H9 (cell line): Measurements from ENCODE around the gene UQCRC1. TPM values are rescaled to one million over a fixed set of nuclear protein-coding genes. Genes with fewer than 3 reads are reported as not detected.

ENCODE experiments used
- DNase-seq: peaks from one replicate; pipeline ENCODE4 v3.0.0-alpha.2; 2017
- H2AFZ ChIP-seq: one replicate; pipeline ENCODE4 v1.6.1; 2013; ENCODE audit warnings: mild to moderate bottlenecking, low read length, control low read depth, moderate library complexity
- H2AK5ac ChIP-seq: 2 replicates; pipeline ENCODE4 v1.6.1; 2013; ENCODE audit warnings: low read length, control low read depth, mixed read lengths; ENCODE audit not compliant: insufficient read length
- H2BK120ac ChIP-seq: one replicate; pipeline ENCODE4 v1.6.1; 2013; ENCODE audit warnings: low read depth, mild to moderate bottlenecking, low read length, control low read depth, inconsistent platforms; ENCODE audit not compliant: poor library complexity, severe bottlenecking
- H2BK12ac ChIP-seq: 2 replicates; pipeline ENCODE4 v1.6.1; 2013; ENCODE audit warnings: low read length, control low read depth, mixed read lengths, low read depth; ENCODE audit not compliant: insufficient read length
- H2BK15ac ChIP-seq: 2 replicates; pipeline ENCODE4 v1.6.1; 2013; ENCODE audit warnings: low read depth, low read length, control low read depth
- H2BK20ac ChIP-seq: one replicate; pipeline ENCODE4 v1.6.1; 2013; ENCODE audit warnings: low read depth, mild to moderate bottlenecking, low read length, control low read depth, inconsistent platforms; ENCODE audit not compliant: poor library complexity, severe bottlenecking
- H2BK5ac ChIP-seq: 2 replicates; pipeline ENCODE4 v1.6.1; 2013; ENCODE audit warnings: low read length, control low read depth, mixed read lengths; ENCODE audit not compliant: insufficient read length
- H3K14ac ChIP-seq: 2 replicates; pipeline ENCODE4 v1.6.1; 2013; ENCODE audit warnings: low read length, control low read depth; ENCODE audit not compliant: insufficient read depth
- H3K18ac ChIP-seq: 2 replicates; pipeline ENCODE4 v1.6.1; 2013; ENCODE audit warnings: low read depth, mild to moderate bottlenecking, mixed read lengths, low read length, control low read depth; ENCODE audit not compliant: insufficient read length
- H3K23ac ChIP-seq: 2 replicates; pipeline ENCODE4 v1.6.1; 2013; ENCODE audit warnings: low read length, control low read depth, mixed read lengths, low read depth; ENCODE audit not compliant: insufficient read length
- H3K23me2 ChIP-seq: 2 replicates; pipeline ENCODE4 v1.6.1; 2013; ENCODE audit warnings: low read depth, mild to moderate bottlenecking, mixed read lengths, low read length, control low read depth; ENCODE audit not compliant: insufficient read length, poor library complexity, severe bottlenecking
- H3K27ac ChIP-seq: 2 replicates; pipeline ENCODE4 v1.5.1; 2013; ENCODE audit warnings: low read length, control low read depth, mixed read lengths, low read depth; ENCODE audit not compliant: insufficient read length
- H3K27me3 ChIP-seq: 2 replicates; pipeline ENCODE4 v1.6.1; 2013; ENCODE audit warnings: low read length, control low read depth, inconsistent platforms; ENCODE audit not compliant: insufficient read depth
- H3K4ac ChIP-seq: 2 replicates; pipeline ENCODE4 v1.6.1; 2013; ENCODE audit warnings: low read depth, mild to moderate bottlenecking, control low read depth, inconsistent platforms, low read length, moderate library complexity
- H3K4me1 ChIP-seq: 2 replicates; pipeline ENCODE4 v1.6.1; 2013; ENCODE audit warnings: low read length, control low read depth, inconsistent platforms; ENCODE audit not compliant: insufficient read depth
- H3K4me2 ChIP-seq: 2 replicates; pipeline ENCODE4 v1.6.1; 2013; ENCODE audit warnings: low read length, control low read depth, mixed read lengths; ENCODE audit not compliant: insufficient read length, insufficient read depth
- H3K56ac ChIP-seq: 2 replicates; pipeline ENCODE4 v1.6.1; 2013; ENCODE audit warnings: low read depth, mild to moderate bottlenecking, mixed read lengths, low read length, control low read depth; ENCODE audit not compliant: insufficient read length
- H3K79me1 ChIP-seq: 2 replicates; pipeline ENCODE4 v1.6.1; 2013; ENCODE audit warnings: low read depth, mild to moderate bottlenecking, moderate library complexity, low read length, control low read depth, inconsistent platforms; ENCODE audit not compliant: insufficient read depth, poor library complexity, severe bottlenecking
- H3K79me2 ChIP-seq: 2 replicates; pipeline ENCODE4 v1.6.1; 2013; ENCODE audit warnings: low read length, control low read depth, inconsistent platforms; ENCODE audit not compliant: insufficient read depth
- H3K9ac ChIP-seq: 2 replicates; pipeline ENCODE4 v1.6.1; 2013; ENCODE audit warnings: low read length, control low read depth, mixed read lengths; ENCODE audit not compliant: insufficient read length; ENCODE audit errors: extremely low read depth
- H3K9me3 ChIP-seq: one replicate; pipeline ENCODE4 v1.6.1; 2013; ENCODE audit warnings: low read depth, low read length, inconsistent platforms; ENCODE audit not compliant: control insufficient read depth
- H3T11ph ChIP-seq: one replicate; pipeline ENCODE4 v1.6.1; 2013; ENCODE audit warnings: mild to moderate bottlenecking, low read length, control low read depth, inconsistent platforms
- H4K20me1 ChIP-seq: one replicate; pipeline ENCODE4 v1.6.1; 2013; ENCODE audit not compliant: control insufficient read depth, insufficient read length, insufficient read depth
- H4K5ac ChIP-seq: 2 replicates; pipeline ENCODE4 v1.6.1; 2013; ENCODE audit warnings: low read depth, mild to moderate bottlenecking, mixed read lengths, low read length, control low read depth; ENCODE audit not compliant: insufficient read length
- H4K8ac ChIP-seq: replicated peaks from 2 replicates; pipeline ENCODE4 v1.6.1; 2013; ENCODE audit warnings: low read length, control low read depth, mixed read lengths, low read depth; ENCODE audit not compliant: insufficient read length
- H4K91ac ChIP-seq: 2 replicates; pipeline ENCODE4 v1.6.1; 2013; ENCODE audit warnings: low read depth, mild to moderate bottlenecking, moderate library complexity, mixed read lengths, low read length, control low read depth; ENCODE audit not compliant: insufficient read length
- H3K27ac Mint-ChIP-seq, 3 experiments: 2 replicates in 2 of 3; 3 replicates in 1 of 3; pipeline ENCODE4 v1.8.0; 2020 to 2021; ENCODE audit warnings: mixed read lengths in 3 of 3, mild to moderate bottlenecking in 1 of 3, moderate library complexity in 1 of 3
- H3K27me3 Mint-ChIP-seq: 2 replicates; pipeline ENCODE4 v1.8.0; 2021; ENCODE audit warnings: low read depth, mild to moderate bottlenecking, moderate library complexity, mixed read lengths
- H3K36me3 Mint-ChIP-seq, 3 experiments: 2 replicates in 2 of 3; 3 replicates in 1 of 3; pipeline ENCODE4 v1.8.0; 2020 to 2021; ENCODE audit warnings: low read depth in 3 of 3, mixed read lengths in 3 of 3; ENCODE audit not compliant: insufficient read depth in 1 of 3
- H3K4me1 Mint-ChIP-seq, 2 experiments: 2 replicates each; pipeline ENCODE4 v1.8.0; 2020; ENCODE audit warnings: mixed read lengths in 2 of 2
- H3K4me3 Mint-ChIP-seq, 2 experiments: 2 replicates in 1 of 2; 3 replicates in 1 of 2; pipeline ENCODE4 v1.8.0; 2020 to 2021; ENCODE audit warnings: mild to moderate bottlenecking in 2 of 2, mixed read lengths in 2 of 2, moderate library complexity in 1 of 2
- H3K9me3 Mint-ChIP-seq, 2 experiments: 2 replicates in 1 of 2; 3 replicates in 1 of 2; pipeline ENCODE4 v1.8.0; 2020; ENCODE audit warnings: mild to moderate bottlenecking in 2 of 2, mixed read lengths in 2 of 2, moderate library complexity in 1 of 2
- WGBS: extraction: QIAGEN DNeasy Blood & Tissue Kit; methylation state at CpG from one replicate; pipeline ENCODE4 v1.1.7; 2013; ENCODE audit warnings: missing lambda C conversion rate, low lambda C conversion rate, mixed read lengths; ENCODE audit not compliant: insufficient read length; ENCODE audit errors: extremely low coverage; 5-methylcytosine and 5-hydroxymethylcytosine counted together
- total RNA-seq: library from RNA; stranded (reverse); gene quantifications from 2 replicates; pipeline ENCODE4 v1.2.1, GENCODE V29; 2021
- TF ChIP-seq, protein P1 (sequence below): fragments of 200-600 bp; sonication (generic); conservative IDR thresholded peaks from 3 replicates; pipeline ENCODE4 v1.8.0; 2021; ENCODE audit warnings: antibody characterized with exemption, mild to moderate bottlenecking

UQCRC1 gene
- total RNA-seq, 1 experiment from 2014 or later = 285 TPM

DNA sequence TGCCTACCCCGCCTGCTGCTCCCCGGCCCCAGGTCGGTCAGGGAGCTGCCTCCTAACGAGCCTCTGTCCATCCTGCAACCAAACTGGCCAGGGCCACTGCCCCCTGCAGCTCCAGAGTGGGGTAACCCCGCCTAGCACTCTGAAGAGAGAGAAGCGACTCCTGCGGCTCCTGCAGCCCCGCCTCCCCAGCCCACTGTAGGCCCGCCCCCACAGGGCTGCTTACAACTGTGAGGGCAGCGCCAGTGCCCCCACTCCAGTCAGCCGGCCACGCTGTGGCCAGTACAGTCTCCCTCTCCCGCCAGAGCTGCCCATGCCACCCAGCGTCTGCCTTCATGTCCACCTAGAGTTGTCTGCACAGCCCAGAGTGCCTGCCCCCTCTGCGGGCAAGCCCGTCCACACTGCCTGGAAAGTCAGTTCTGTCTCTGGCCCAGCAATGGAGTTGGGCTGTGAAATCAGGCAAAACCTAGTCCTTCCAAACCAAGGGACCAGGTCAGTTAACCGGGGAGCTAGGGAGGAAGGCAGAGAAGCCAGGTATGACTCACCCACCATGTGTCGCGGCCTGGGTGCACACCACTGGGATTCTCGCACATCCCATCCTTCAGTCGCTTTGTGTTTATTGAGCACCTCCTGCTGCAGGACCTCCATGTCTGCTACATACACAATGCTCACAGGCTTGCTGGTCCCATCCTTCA is 48.3 kb downstream of the UQCRC1 start:
- H3K79me2 ChIP-seq = no peaks in the 10 kb centered on the region
- H3K4me1 ChIP-seq = peaks cover 6% of the 10 kb centered on the region; the same call in 1 of the 2 replicates
- no peak overlapping the region for H3K9ac ChIP-seq
- H3K4ac ChIP-seq = no peak overlapping the region
- Mint-ChIP-seq H3K36me3 (peaks cover 0 to 4% (median 0%) of the 10 kb centered on the region in 3 experiments; a peak in 1 of 7 replicates), H3K4me3 (peak overlapping the region in 1 of 2 experiments; percentile 67; a peak in 3 of 5 replicates), H3K27me3 (peaks cover 2% of the 10 kb centered on the region; the same call in 1 of the 2 replicates), H3K4me1 (peaks cover 42 to 52% of the 10 kb centered on the region in 2 experiments), H3K9me3 (no peaks in the 10 kb centered on the region; a peak in 1 of 5 replicates), H3K27ac (peak overlapping the region; percentile 54 to 95 (median 91); a peak in 4 of 7 replicates)
- TF ChIP-seq, protein P1, sequence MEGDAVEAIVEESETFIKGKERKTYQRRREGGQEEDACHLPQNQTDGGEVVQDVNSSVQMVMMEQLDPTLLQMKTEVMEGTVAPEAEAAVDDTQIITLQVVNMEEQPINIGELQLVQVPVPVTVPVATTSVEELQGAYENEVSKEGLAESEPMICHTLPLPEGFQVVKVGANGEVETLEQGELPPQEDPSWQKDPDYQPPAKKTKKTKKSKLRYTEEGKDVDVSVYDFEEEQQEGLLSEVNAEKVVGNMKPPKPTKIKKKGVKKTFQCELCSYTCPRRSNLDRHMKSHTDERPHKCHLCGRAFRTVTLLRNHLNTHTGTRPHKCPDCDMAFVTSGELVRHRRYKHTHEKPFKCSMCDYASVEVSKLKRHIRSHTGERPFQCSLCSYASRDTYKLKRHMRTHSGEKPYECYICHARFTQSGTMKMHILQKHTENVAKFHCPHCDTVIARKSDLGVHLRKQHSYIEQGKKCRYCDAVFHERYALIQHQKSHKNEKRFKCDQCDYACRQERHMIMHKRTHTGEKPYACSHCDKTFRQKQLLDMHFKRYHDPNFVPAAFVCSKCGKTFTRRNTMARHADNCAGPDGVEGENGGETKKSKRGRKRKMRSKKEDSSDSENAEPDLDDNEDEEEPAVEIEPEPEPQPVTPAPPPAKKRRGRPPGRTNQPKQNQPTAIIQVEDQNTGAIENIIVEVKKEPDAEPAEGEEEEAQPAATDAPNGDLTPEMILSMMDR = peak; percentile 47
- H3K79me1 ChIP-seq = no peaks in the 10 kb centered on the region
- no peaks in the 10 kb centered on the region for H3K9me3 ChIP-seq
- no peak overlapping the region for H3K56ac ChIP-seq
- H2BK12ac ChIP-seq = no peak overlapping the region
- H2BK5ac ChIP-seq = no peak overlapping the region
- H2BK15ac ChIP-seq = no peak overlapping the region
- H3T11ph ChIP-seq = no peak overlapping the region
- H3K14ac ChIP-seq = no peak overlapping the region
- H4K5ac ChIP-seq = no peak overlapping the region
- H3K4me2 ChIP-seq = peak overlapping the region; percentile 7
- H3K27me3 ChIP-seq = no peaks in the 10 kb centered on the region
- H2BK120ac ChIP-seq = no peak overlapping the region
- no peak overlapping the region for H2AK5ac ChIP-seq
- peak overlapping the region; percentile 11 for H3K18ac ChIP-seq
- H3K23me2 ChIP-seq = peaks cover 3% of the 10 kb centered on the region
- H2BK20ac ChIP-seq = no peak overlapping the region
- H4K8ac ChIP-seq = no peak overlapping the region
- no peak overlapping the region for H3K23ac ChIP-seq
- no peak overlapping the region for H3K27ac ChIP-seq
- no peak overlapping the region for H2AFZ ChIP-seq
- peak; percentile 88 for DNase-seq
- WGBS = no CpG with 5 or more reads among the region's 21 CpGs
- no peak overlapping the region for H4K91ac ChIP-seq
- H4K20me1 ChIP-seq = no peaks in the 10 kb centered on the region
